Measurements from ENCODE around the gene RABGAP1L. TPM values are rescaled to one million over a fixed set of nuclear protein-coding genes. Genes with fewer than 3 reads are reported as not detected.

The RABGAP1L gene
- total and polyA plus RNA-seq, 2 of the 4 experiments (the other 2 are of a cell fraction): 7.9 to 26.7 TPM

- peaks cover 2% of the 10 kb centered on the region; the same call in 1 of the 2 replicates for H3K4me1 ChIP-seq (ENCODE audit: control insufficient read depth, insufficient read depth, low read length)
These were observed 843.7 kb downstream of the RABGAP1L start for GRCh38 chr1:175002910-175003517.

More at GRCh38 chr1:175002910-175003517, 843.7 kb downstream of the RABGAP1L start:
- Histone ChIP-seq H3K23ac (ENCODE audit: low read depth, low read length) (no peak overlapping the region), H3K56ac (ENCODE audit: extremely low read depth, insufficient read depth, low read length) (no peak overlapping the region), H2AK5ac (ENCODE audit: low read depth, low read length) (no peak overlapping the region), H3K27me3 (ENCODE audit: control insufficient read depth, insufficient read depth, low read length) (no peaks in the 10 kb centered on the region), H2AFZ (replicated peaks; ENCODE audit: low read length, poor library complexity) (no peak overlapping the region), H3K9me3 (ENCODE audit: control insufficient read depth, insufficient read depth, low read length) (no peaks in the 10 kb centered on the region), H2BK20ac (ENCODE audit: low read depth, low read length) (no peak overlapping the region), H2BK5ac (ENCODE audit: low read depth, low read length, poor library complexity, severe bottlenecking) (no peak overlapping the region), H2BK120ac (ENCODE audit: low read depth, low read length) (no peak overlapping the region), H4K8ac (ENCODE audit: low read depth in 2 of 2, low read length in 2 of 2) (no peak overlapping the region), H2BK15ac (ENCODE audit: low read depth, low read length) (no peak overlapping the region), H3K27ac (ENCODE audit: insufficient read depth, low read length) (no peak overlapping the region), H4K20me1 (ENCODE audit: insufficient read depth, low read length) (0 out of 2 replicates have a peak, but pooled peaks cover 6% of the 10 kb centered on the region), H3K4me2 (ENCODE audit: low read depth, low read length) (no peak overlapping the region), H3K14ac (replicated peaks; ENCODE audit: low read depth, low read length) (no peak overlapping the region), H3K4me3 (ENCODE audit: insufficient read depth, low read depth, low read length) (no peak overlapping the region), H3K18ac (ENCODE audit: low read depth, low read length) (no peak overlapping the region), H2AK9ac (replicated peaks; ENCODE audit: low read depth, low read length, poor library complexity) (no peak overlapping the region), H3K9me1 (ENCODE audit: insufficient read depth, low read length) (no peaks in the 10 kb centered on the region), H3K79me1 (ENCODE audit: low read depth in 1 of 2, low read length in 2 of 2) (peaks cover 18 to 29% of the 10 kb centered on the region in 2 experiments), H4K5ac (ENCODE audit: low read depth, low read length) (no peak overlapping the region), H4K91ac (ENCODE audit: insufficient read depth, low read depth, low read length) (no peak overlapping the region), H3K4ac (ENCODE audit: low read depth, low read length) (no peak overlapping the region), H3K36me3 (ENCODE audit: control insufficient read depth, insufficient read depth, low read length) (peaks cover 1% of the 10 kb centered on the region), H3K9ac (ENCODE audit: low read depth, low read length) (no peak overlapping the region)
- WGBS, 2 experiments (ENCODE audit: extremely low coverage in 2 of 2, insufficient read length in 1 of 2): 88% methylated on average over 12 of the region's 17 CpGs; no CpG with 5 or more reads in 1 of the 2 experiments
- intact Hi-C loops (cut with micrococcal nuclease) (no loop called here), dilution Hi-C loops (cut with HindIII; ENCODE audit: low sequenced_read_pairs, unreplicated experiment) (no loop called here), in situ Hi-C loops (cut with MboI; ENCODE audit: low sequenced_read_pairs) (no loop called here)
- ATAC-seq (ENCODE audit: low read depth) (no peak), DNase-seq (no peak)
- POLR2A ChIA-PET (ENCODE audit: unreplicated experiment): no interaction called here
- no TSS peak for BruUV-seq (replicated peaks)
- CTCF ChIA-PET: no interaction called here
- TF ChIP-seq ELK1 (IDR thresholded peaks at IDR 0.05; ENCODE audit: borderline replicate concordance, low read depth, low read length): no peak
- no peak for TF ChIP-seq MAFK (IDR thresholded peaks at IDR 0.05; ENCODE audit: low read depth, low read length)
- no peak for TF ChIP-seq RCOR1 (IDR thresholded peaks at IDR 0.05; ENCODE audit: insufficient replicate concordance, low read length)
- no peak for TF ChIP-seq NFE2L2 (IDR thresholded peaks at IDR 0.05; ENCODE audit: low read depth, low read length)
- TF ChIP-seq MXI1 (IDR thresholded peaks at IDR 0.05; ENCODE audit: borderline replicate concordance, low read depth, low read length): no peak
- no peak for TF ChIP-seq BHLHE40 (IDR thresholded peaks at IDR 0.05; ENCODE audit: low read depth, low read length)
